Measurements from ENCODE around the gene FRMPD1. TPM values are rescaled to one million over a fixed set of nuclear protein-coding genes. Genes with fewer than 3 reads are reported as not detected.

The FRMPD1 gene
- total RNA-seq, 2 donors from 2014 or later = 0.66 to 0.78 TPM

- 43 to 66% methylated on average over 26 to 45 of the region's 45 CpGs for WGBS, 2 donors
- Histone ChIP-seq H3K27me3 (no peaks in the 10 kb centered on the region), H3K27ac (no peak overlapping the region), H3K4me1 (peaks cover 25% of the 10 kb centered on the region), H3K9me3 (no peaks in the 10 kb centered on the region), H3K36me3 (replicated peaks in 1 of 2; ENCODE audit: insufficient read depth in 1 of 2, low read depth in 2 of 2) (peaks cover 3 to 4% of the 10 kb centered on the region in 2 donors), H3K4me3 (no peak overlapping the region)
- TF ChIP-seq POLR2A (IDR thresholded peaks at IDR 0.05) = no peak
- TF ChIP-seq, protein P1, sequence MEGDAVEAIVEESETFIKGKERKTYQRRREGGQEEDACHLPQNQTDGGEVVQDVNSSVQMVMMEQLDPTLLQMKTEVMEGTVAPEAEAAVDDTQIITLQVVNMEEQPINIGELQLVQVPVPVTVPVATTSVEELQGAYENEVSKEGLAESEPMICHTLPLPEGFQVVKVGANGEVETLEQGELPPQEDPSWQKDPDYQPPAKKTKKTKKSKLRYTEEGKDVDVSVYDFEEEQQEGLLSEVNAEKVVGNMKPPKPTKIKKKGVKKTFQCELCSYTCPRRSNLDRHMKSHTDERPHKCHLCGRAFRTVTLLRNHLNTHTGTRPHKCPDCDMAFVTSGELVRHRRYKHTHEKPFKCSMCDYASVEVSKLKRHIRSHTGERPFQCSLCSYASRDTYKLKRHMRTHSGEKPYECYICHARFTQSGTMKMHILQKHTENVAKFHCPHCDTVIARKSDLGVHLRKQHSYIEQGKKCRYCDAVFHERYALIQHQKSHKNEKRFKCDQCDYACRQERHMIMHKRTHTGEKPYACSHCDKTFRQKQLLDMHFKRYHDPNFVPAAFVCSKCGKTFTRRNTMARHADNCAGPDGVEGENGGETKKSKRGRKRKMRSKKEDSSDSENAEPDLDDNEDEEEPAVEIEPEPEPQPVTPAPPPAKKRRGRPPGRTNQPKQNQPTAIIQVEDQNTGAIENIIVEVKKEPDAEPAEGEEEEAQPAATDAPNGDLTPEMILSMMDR (IDR thresholded peaks at IDR 0.05) = no peak
- ATAC-seq (no peak), DNase-seq (no peak)
- intact Hi-C loops (cut with DNase I) = no loop called here
Observed at GRCh38 chr9:37787059-37787458, 136.3 kb downstream of the FRMPD1 start.

DNA sequence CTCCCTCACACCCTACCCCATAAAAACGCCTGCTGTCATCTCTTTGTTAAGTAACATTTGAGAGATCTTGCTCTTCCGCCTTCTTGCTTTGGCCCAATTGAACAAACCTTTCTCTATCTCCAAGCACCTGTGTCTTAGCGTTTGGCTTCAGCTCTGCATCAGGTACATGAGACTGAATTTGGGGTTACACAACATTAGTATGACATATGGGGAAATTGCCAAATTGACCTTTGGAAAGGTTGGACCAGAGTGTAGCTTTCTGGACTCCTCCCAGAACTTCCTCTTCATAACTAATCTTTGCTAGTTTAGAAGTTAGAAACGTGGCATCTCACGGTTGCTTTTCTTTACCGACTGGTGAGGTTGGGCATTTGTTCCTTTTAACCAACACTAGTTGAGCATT is 137.6 kb downstream of the FRMPD1 start:
- no peak for DNase-seq
- Histone ChIP-seq H3K36me3 (replicated peaks in 1 of 2; ENCODE audit: insufficient read depth in 1 of 2, low read depth in 2 of 2) (no peaks in the 10 kb centered on the region), H3K9me3 (no peaks in the 10 kb centered on the region), H3K4me1 (peaks cover 12% of the 10 kb centered on the region), H3K27ac (no peak overlapping the region), H3K4me3 (no peak overlapping the region), H3K27me3 (no peaks in the 10 kb centered on the region)
- 66% methylated on average over 6 of the region's 6 CpGs for WGBS, 2 donors
- intact Hi-C loops (cut with DNase I) = no loop called here
- ATAC-seq = no peak
- no peak for TF ChIP-seq POLR2A (IDR thresholded peaks at IDR 0.05)
- TF ChIP-seq, protein P1 (IDR thresholded peaks at IDR 0.05) = no peak

DNA sequence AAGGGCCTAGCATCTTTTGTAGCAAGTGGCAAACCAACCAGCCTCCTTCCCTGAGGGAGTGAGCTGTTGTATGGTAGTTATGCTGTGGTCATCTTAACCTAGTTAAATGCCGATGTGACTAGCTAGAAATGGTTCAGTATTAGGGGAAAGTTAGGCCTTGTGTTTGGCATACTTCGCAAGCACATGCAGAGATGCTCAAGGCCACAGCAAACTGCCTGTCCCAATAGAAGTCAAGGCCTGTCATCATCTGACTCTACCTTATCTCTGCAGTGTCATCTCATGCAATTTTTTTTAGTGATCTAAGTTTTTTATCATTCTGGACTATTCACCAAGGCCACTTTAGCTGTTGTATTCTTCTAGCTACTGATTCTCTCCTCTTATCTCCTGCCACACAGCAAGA is 139.3 kb downstream of the FRMPD1 start:
- DNase-seq (no peak), ATAC-seq (no peak)
- Histone ChIP-seq H3K36me3 (replicated peaks in 1 of 2; ENCODE audit: insufficient read depth in 1 of 2, low read depth in 2 of 2) (no peaks in the 10 kb centered on the region), H3K27me3 (no peaks in the 10 kb centered on the region), H3K4me1 (peaks cover 4% of the 10 kb centered on the region), H3K9me3 (no peaks in the 10 kb centered on the region), H3K4me3 (no peak overlapping the region), H3K27ac (no peak overlapping the region)
- intact Hi-C loops (cut with DNase I) = no loop called here
- WGBS, 2 donors = 94 to 100% methylated on average over 2 of the region's 2 CpGs
- no peak for TF ChIP-seq POLR2A (IDR thresholded peaks at IDR 0.05)
- TF ChIP-seq, protein P1 (IDR thresholded peaks at IDR 0.05) = no peak

- DNase-seq (no peak), ATAC-seq (no peak)
- Histone ChIP-seq H3K36me3 (replicated peaks in 1 of 2; ENCODE audit: insufficient read depth in 1 of 2, low read depth in 2 of 2) (no peaks in the 10 kb centered on the region), H3K4me3 (no peak overlapping the region), H3K4me1 (no peaks in the 10 kb centered on the region), H3K27ac (no peak overlapping the region), H3K27me3 (no peaks in the 10 kb centered on the region), H3K9me3 (no peaks in the 10 kb centered on the region)
- WGBS, 2 donors = 86 to 92% methylated on average over 5 of the region's 5 CpGs
- intact Hi-C loops (cut with DNase I) = no loop called here
- TF ChIP-seq POLR2A (IDR thresholded peaks at IDR 0.05) = no peak
- TF ChIP-seq, protein P1 (IDR thresholded peaks at IDR 0.05) = no peak
Observed at GRCh38 chr9:37792122-37792521, 141.4 kb downstream of the FRMPD1 start.

GRCh38 chr9:37796232-37796631 is 145.5 kb downstream of the FRMPD1 start:
- no peaks in the 10 kb centered on the region for H3K9me3 ChIP-seq
- no peak overlapping the region for H3K4me3 ChIP-seq
- H3K4me1 ChIP-seq = peaks cover 6% of the 10 kb centered on the region
- H3K27me3 ChIP-seq = no peaks in the 10 kb centered on the region
- ATAC-seq = no peak
- TF ChIP-seq POLR2A (IDR thresholded peaks at IDR 0.05) = no peak
- TF ChIP-seq, protein P1 (IDR thresholded peaks at IDR 0.05) = no peak
- H3K27ac ChIP-seq = no peak overlapping the region
- no peaks in the 10 kb centered on the region for H3K36me3 ChIP-seq (replicated peaks in 1 of 2; ENCODE audit: insufficient read depth in 1 of 2, low read depth in 2 of 2)
- DNase-seq = no peak
- intact Hi-C loops (cut with DNase I) = no loop called here
- 34 to 46% methylated on average over 2 of the region's 2 CpGs for WGBS, 2 donors
